HCT116 (cell line): ENCODE measurements around the gene SHKBP1. TPM values are rescaled to one million over a fixed set of nuclear protein-coding genes. Genes with fewer than 3 reads are reported as not detected.
A peak's percentile ranks its signal among the peaks of the same experiment; 100 is the strongest.

Source experiments
- ATAC-seq: fragments of 200-7000 bp; cut with Tn5 transposase; 2 replicates; pipeline ENCODE4 v1.9.1; 2020; ENCODE audit warnings: mild to moderate bottlenecking, moderate library complexity
- BruUV-seq: library from RNA; stranded (reverse); fragments of 400-500 nt; replicated peaks from 2 replicates; lab custom pipeline; 2021; lab: Mats Ljungman, UMichigan
- CTCF ChIA-PET: fragments of 300-600 bp; sonication (Branson Sonifier 250); formaldehyde crosslinking; loops from one replicate; lab custom pipeline; 2021; ENCODE audit warnings: antibody characterized with exemption; lab: Charles Lee
- POLR2A ChIA-PET: fragments of 300-600, 350-600 bp; sonication (Branson Sonifier 250); formaldehyde crosslinking; loops from one replicate; lab custom pipeline; 2021; ENCODE audit warnings: antibody characterized with exemption; lab: Charles Lee
- RAD21 ChIA-PET, 2 experiments: fragments of 300-600 bp; sonication (Branson Sonifier 250); formaldehyde crosslinking; loops; one replicate each; lab custom pipeline; 2023; ENCODE audit warnings: low total read pairs in 2 of 2; ENCODE audit not compliant: uncharacterized antibody in 2 of 2, unreplicated experiment in 2 of 2, low non-redundant PET in 1 of 2; lab: Charles Lee
- DNase-seq: peaks from one replicate; pipeline ENCODE4 v3.0.0-alpha.2; 2010; ENCODE audit warnings: low read depth, low spot score
- H2AFZ ChIP-seq: fragments of 200-600 bp; shearing (Covaris generic), sonication (generic); 2 replicates; pipeline ENCODE4 v1.6.1; 2017; ENCODE audit warnings: low read depth, mixed run types, mixed read lengths, antibody characterized with exemption, low read length; ENCODE audit not compliant: poor library complexity, severe bottlenecking
- H3K27ac ChIP-seq: 2 replicates; pipeline ENCODE4 v1.5.1; 2012; ENCODE audit warnings: low read depth, low read length
- H3K27me3 ChIP-seq: fragments of 200-600 bp; sonication (generic); 2 replicates; pipeline ENCODE4 v1.6.1; 2016; ENCODE audit warnings: mixed run types, low read length, mixed read lengths; ENCODE audit not compliant: insufficient read depth
- H3K36me3 ChIP-seq, 2 experiments: fragments of 200-500 bp in 1 of 2; fragments of 200-600 bp in 1 of 2; sonication (Bioruptor generic) in 1 of 2; sonication (generic) in 1 of 2; 2 replicates each; pipeline versions ENCODE4 v1.5.1 to v1.6.1; 2014 to 2016; ENCODE audit warnings: low read length in 2 of 2, inconsistent platforms in 1 of 2, mixed read lengths in 1 of 2, mixed run types in 1 of 2; ENCODE audit not compliant: insufficient read depth in 2 of 2, control insufficient read depth in 1 of 2
- H3K4me1 ChIP-seq, 2 experiments: fragments of 200-600 bp in 1 of 2; sonication (generic) in 1 of 2; 2 replicates each; pipeline versions ENCODE4 v1.5.1 to v1.6.1; 2012 to 2017; ENCODE audit warnings: low read length in 2 of 2, inconsistent platforms in 1 of 2, mild to moderate bottlenecking in 1 of 2, mixed read lengths in 1 of 2, mixed run types in 1 of 2, moderate library complexity in 1 of 2; ENCODE audit not compliant: insufficient read depth in 2 of 2, control insufficient read depth in 1 of 2
- H3K4me2 ChIP-seq: fragments of 200-600 bp; sonication (generic); 2 replicates; pipeline ENCODE4 v1.6.1; 2017; ENCODE audit warnings: mixed run types, low read length, mixed read lengths
- H3K4me3 ChIP-seq, 2 experiments: fragments of 200-600 bp in 1 of 2; sonication (generic) in 1 of 2; replicated peaks in 1 of 2; 2 replicates each; pipeline ENCODE4 v1.5.1; 2011 to 2016; ENCODE audit warnings: low read length in 2 of 2, control low read depth in 1 of 2, low read depth in 1 of 2, mild to moderate bottlenecking in 1 of 2, mixed read lengths in 1 of 2, mixed run types in 1 of 2
- H3K79me2 ChIP-seq: fragments of 200-600 bp; sonication (generic); 2 replicates; pipeline ENCODE4 v1.6.1; 2017; ENCODE audit warnings: mild to moderate bottlenecking, mixed run types, low read length, moderate library complexity, mixed read lengths; ENCODE audit not compliant: insufficient read depth
- H3K9ac ChIP-seq: fragments of 200-600 bp; sonication (generic); 2 replicates; pipeline ENCODE4 v1.6.1; 2016; ENCODE audit warnings: low read length, mixed read lengths
- H3K9me2 ChIP-seq: fragments of 200-600 bp; sonication (generic), shearing (Covaris generic); 2 replicates; pipeline ENCODE4 v1.6.1; 2017; ENCODE audit warnings: mixed run types, mild to moderate bottlenecking, moderate library complexity; ENCODE audit not compliant: insufficient read depth
- H3K9me3 ChIP-seq, 2 experiments: fragments of 200-500 bp in 1 of 2; fragments of 200-600 bp in 1 of 2; sonication (Bioruptor generic) in 1 of 2; sonication (generic) in 1 of 2; 2 replicates each; pipeline ENCODE4 v1.6.1; 2014 to 2017; ENCODE audit warnings: low read length in 2 of 2, mixed read lengths in 2 of 2, inconsistent platforms in 1 of 2, low read depth in 1 of 2, mild to moderate bottlenecking in 1 of 2, mixed run types in 1 of 2, moderate library complexity in 1 of 2; ENCODE audit not compliant: control insufficient read depth in 1 of 2, insufficient read depth in 1 of 2
- H4K20me1 ChIP-seq: fragments of 200-600 bp; sonication (generic), shearing (Covaris generic); 2 replicates; pipeline ENCODE4 v1.6.1; 2017; ENCODE audit warnings: mixed run types, mild to moderate bottlenecking, moderate library complexity; ENCODE audit not compliant: insufficient read depth
- CBX3 ChIP-seq: IDR thresholded peaks from 2 replicates; pipeline ENCODE4 v1.6.1; 2012; ENCODE audit warnings: low read depth
- CTCF ChIP-seq, 3 experiments: fragments of 200-600 bp in 1 of 3; sonication (generic) in 1 of 3; IDR thresholded peaks in 2 of 3; conservative IDR thresholded peaks in 1 of 3; 2 replicates each; pipeline ENCODE4 v1.5.1; 2012 to 2017; ENCODE audit warnings: low read depth in 2 of 3, low read length in 2 of 3, antibody characterized with exemption in 1 of 3, borderline replicate concordance in 1 of 3, control low read depth in 1 of 3, mild to moderate bottlenecking in 1 of 3, mixed read lengths in 1 of 3, mixed run types in 1 of 3, moderate library complexity in 1 of 3; ENCODE audit not compliant: insufficient read depth in 1 of 3
- EGR1 ChIP-seq: IDR thresholded peaks from 2 replicates; pipeline ENCODE4 v1.6.1; 2012; ENCODE audit warnings: low read depth
- ELF1 ChIP-seq: IDR thresholded peaks from 2 replicates; pipeline ENCODE4 v1.6.1; 2012; ENCODE audit warnings: low read depth, borderline replicate concordance
- EZH2phosphoT487 ChIP-seq: fragments of 200-600 bp; IDR thresholded peaks from 2 replicates; pipeline ENCODE4 v1.6.1; 2018; ENCODE audit warnings: antibody characterized with exemption, borderline replicate concordance
- FOSL1 ChIP-seq: IDR thresholded peaks from 2 replicates; pipeline ENCODE4 v1.6.1; 2012; ENCODE audit warnings: low read depth
- JUND ChIP-seq: IDR thresholded peaks from 2 replicates; pipeline ENCODE4 v1.6.1; 2012
- POLR2A ChIP-seq: IDR thresholded peaks from 2 replicates; pipeline ENCODE4 v1.7.0; 2011; ENCODE audit warnings: borderline replicate concordance; ENCODE audit not compliant: insufficient read depth, insufficient read length; ENCODE audit errors: extremely low read depth
- POLR2AphosphoS5 ChIP-seq: IDR thresholded peaks from 2 replicates; pipeline ENCODE4 v1.6.1; 2011; ENCODE audit warnings: mild to moderate bottlenecking, low read depth, low read length, moderate library complexity
- SIN3A ChIP-seq: IDR thresholded peaks from 2 replicates; pipeline ENCODE4 v1.6.1; 2012; ENCODE audit warnings: low read depth
- SRF ChIP-seq: IDR thresholded peaks from 2 replicates; pipeline ENCODE4 v1.6.1; 2012; ENCODE audit warnings: low read depth
- TCF7L2 ChIP-seq: IDR thresholded peaks from 2 replicates; pipeline ENCODE4 v1.7.0; 2011; ENCODE audit warnings: borderline replicate concordance, inconsistent platforms; ENCODE audit not compliant: insufficient read depth, insufficient read length; ENCODE audit errors: extremely low read depth
- YY1 ChIP-seq: IDR thresholded peaks from 2 replicates; pipeline ENCODE4 v1.6.1; 2011; ENCODE audit warnings: low read length, low read depth, moderate library complexity, mild to moderate bottlenecking; ENCODE audit not compliant: insufficient replicate concordance; ENCODE audit errors: extremely low read depth
- intact Hi-C: fragments of 100-400 bp; cut with micrococcal nuclease; formaldehyde crosslinking; loops from 2 replicates; pipeline ENCODE4 v1.10.0; 2022
- total RNA-seq: library from RNA; stranded (reverse); gene quantifications from one replicate; pipeline ENCODE4 v1.2.1, GENCODE V29; 2021; ENCODE audit not compliant: unreplicated experiment
- TF ChIP-seq, protein P1 (sequence below): IDR thresholded peaks from 2 replicates; pipeline ENCODE4 v1.6.1; 2012
- TF ChIP-seq, protein P2 (sequence below): IDR thresholded peaks from 2 replicates; pipeline ENCODE4 v1.6.1; 2012; ENCODE audit warnings: low read depth

The SHKBP1 gene
- total RNA-seq, 1 experiment from 2014 or later = 97.4 TPM

DNA sequence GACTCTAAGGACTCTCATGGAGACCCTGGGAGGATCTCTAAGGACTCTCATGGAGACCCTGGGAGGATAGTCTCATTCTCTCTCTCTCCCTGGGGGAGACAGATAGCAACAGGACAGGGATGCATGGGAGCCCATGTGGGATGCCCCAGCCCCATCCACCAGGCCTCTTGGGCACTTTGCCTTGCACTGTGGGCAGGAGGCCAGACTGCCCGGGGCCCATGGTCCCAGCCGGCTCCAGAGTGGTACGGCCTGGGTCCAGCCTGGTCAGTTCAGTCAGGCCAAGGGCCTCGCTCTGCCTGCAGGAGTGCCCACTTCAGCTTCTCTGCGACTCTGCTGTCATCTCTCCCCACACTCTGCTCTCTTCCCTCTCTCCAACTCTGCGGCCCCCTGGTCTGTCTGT, 48.6 kb upstream of the SHKBP1 start:
- no peaks in the 10 kb centered on the region for H3K9me3 ChIP-seq
- H3K27me3 ChIP-seq = no peaks in the 10 kb centered on the region
- H3K9ac ChIP-seq = no peak overlapping the region
- ChIA-PET CTCF (no interaction called here), POLR2A (no interaction called here), RAD21 (no interaction called here)
- no TSS peak for BruUV-seq
- H3K4me1 ChIP-seq = peaks cover 23 to 38% of the 10 kb centered on the region in 2 experiments
- no peak overlapping the region; the same call in 1 of the 2 replicates for H3K4me2 ChIP-seq
- no peak overlapping the region for H3K27ac ChIP-seq
- H3K36me3 ChIP-seq = no peaks in the 10 kb centered on the region
- TF ChIP-seq CTCF (IDR thresholded peaks at IDR 0.05 in 2 of 3, conservative IDR thresholded peaks at IDR 0.05 in 1 of 3; ENCODE audit: borderline replicate concordance in 1 of 3, insufficient read depth in 1 of 3, low read depth in 2 of 3, low read length in 2 of 3) (no peak), JUND (no peak)
- H3K9me2 ChIP-seq = no peaks in the 10 kb centered on the region
- H2AFZ ChIP-seq = no peak overlapping the region
- no peaks in the 10 kb centered on the region for H4K20me1 ChIP-seq
- H3K4me3 ChIP-seq = no peak overlapping the region
- intact Hi-C loops = loop anchor here (10.0 kb wide), 2 partner anchors 223 to 383 kb away; no protein-coding TSS in a partner anchor
- ATAC-seq (no peak), DNase-seq (no peak)
- no peaks in the 10 kb centered on the region for H3K79me2 ChIP-seq

DNA sequence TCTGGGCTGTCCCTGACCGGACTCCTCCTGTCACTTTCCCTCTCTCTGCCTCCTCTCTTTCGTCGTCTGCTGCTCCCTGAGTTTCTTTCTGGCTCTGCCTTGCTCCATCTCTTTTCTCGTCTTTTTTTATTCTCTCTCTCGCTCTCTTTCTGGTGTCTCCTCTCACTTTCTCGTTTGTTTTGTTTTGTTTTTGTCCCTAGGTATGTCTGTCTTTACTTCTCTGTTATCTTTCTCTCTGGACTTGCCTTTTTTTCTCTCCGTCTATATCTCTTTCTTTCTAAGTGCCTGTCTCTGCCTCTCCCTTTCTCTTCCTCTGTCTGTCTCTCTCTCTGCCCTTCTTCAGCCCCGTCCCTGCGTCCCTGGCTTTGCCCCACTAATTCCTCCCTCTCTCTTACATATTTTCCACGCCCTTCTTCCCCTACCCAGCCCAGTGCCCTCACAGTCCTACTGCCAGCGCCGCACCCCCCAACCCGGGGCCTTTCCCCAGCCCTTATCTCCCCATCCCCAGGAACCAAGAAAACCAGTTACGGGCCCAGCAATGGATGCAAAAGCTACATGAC, 48.1 kb upstream of the SHKBP1 start:
- H4K20me1 ChIP-seq = no peaks in the 10 kb centered on the region
- H3K27ac ChIP-seq = peak overlapping the region; percentile 21; the same call in 1 of the 2 replicates
- BruUV-seq = no TSS peak
- POLR2A ChIA-PET = no interaction called here
- no peaks in the 10 kb centered on the region for H3K79me2 ChIP-seq
- no peaks in the 10 kb centered on the region for H3K36me3 ChIP-seq
- H3K9me3 ChIP-seq = no peaks in the 10 kb centered on the region
- RAD21 ChIA-PET = no interaction called here
- ATAC-seq (peak; percentile 14), DNase-seq (no peak)
- no peak overlapping the region for H2AFZ ChIP-seq
- H3K4me2 ChIP-seq = peak overlapping the region; percentile 69
- peaks cover 22 to 33% of the 10 kb centered on the region in 2 experiments for H3K4me1 ChIP-seq
- 0 out of 2 replicates have a peak overlapping the region, but pooled peaks have one; percentile 22 for H3K9ac ChIP-seq
- intact Hi-C loops = loop anchor here (10.0 kb wide), 2 partner anchors 224 to 384 kb away; no protein-coding TSS in a partner anchor
- H3K4me3 ChIP-seq = peak overlapping the region; percentile 27 to 30; a peak in 3 of 4 replicates
- CTCF ChIA-PET = no interaction called here
- H3K9me2 ChIP-seq = no peaks in the 10 kb centered on the region
- no peaks in the 10 kb centered on the region for H3K27me3 ChIP-seq
- TF ChIP-seq EZH2phosphoT487 = no peak
- TF ChIP-seq, protein P1, sequence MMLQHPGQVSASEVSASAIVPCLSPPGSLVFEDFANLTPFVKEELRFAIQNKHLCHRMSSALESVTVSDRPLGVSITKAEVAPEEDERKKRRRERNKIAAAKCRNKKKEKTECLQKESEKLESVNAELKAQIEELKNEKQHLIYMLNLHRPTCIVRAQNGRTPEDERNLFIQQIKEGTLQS = no peak
- no peak for TF ChIP-seq SRF
- no peak for TF ChIP-seq POLR2AphosphoS5
- TF ChIP-seq JUND = no peak
- TF ChIP-seq EGR1 = no peak
- TF ChIP-seq, protein P2, sequence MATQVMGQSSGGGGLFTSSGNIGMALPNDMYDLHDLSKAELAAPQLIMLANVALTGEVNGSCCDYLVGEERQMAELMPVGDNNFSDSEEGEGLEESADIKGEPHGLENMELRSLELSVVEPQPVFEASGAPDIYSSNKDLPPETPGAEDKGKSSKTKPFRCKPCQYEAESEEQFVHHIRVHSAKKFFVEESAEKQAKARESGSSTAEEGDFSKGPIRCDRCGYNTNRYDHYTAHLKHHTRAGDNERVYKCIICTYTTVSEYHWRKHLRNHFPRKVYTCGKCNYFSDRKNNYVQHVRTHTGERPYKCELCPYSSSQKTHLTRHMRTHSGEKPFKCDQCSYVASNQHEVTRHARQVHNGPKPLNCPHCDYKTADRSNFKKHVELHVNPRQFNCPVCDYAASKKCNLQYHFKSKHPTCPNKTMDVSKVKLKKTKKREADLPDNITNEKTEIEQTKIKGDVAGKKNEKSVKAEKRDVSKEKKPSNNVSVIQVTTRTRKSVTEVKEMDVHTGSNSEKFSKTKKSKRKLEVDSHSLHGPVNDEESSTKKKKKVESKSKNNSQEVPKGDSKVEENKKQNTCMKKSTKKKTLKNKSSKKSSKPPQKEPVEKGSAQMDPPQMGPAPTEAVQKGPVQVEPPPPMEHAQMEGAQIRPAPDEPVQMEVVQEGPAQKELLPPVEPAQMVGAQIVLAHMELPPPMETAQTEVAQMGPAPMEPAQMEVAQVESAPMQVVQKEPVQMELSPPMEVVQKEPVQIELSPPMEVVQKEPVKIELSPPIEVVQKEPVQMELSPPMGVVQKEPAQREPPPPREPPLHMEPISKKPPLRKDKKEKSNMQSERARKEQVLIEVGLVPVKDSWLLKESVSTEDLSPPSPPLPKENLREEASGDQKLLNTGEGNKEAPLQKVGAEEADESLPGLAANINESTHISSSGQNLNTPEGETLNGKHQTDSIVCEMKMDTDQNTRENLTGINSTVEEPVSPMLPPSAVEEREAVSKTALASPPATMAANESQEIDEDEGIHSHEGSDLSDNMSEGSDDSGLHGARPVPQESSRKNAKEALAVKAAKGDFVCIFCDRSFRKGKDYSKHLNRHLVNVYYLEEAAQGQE = no peak
- no peak for TF ChIP-seq POLR2A
- no peak for TF ChIP-seq ELF1
- no peak for TF ChIP-seq FOSL1
- TF ChIP-seq SIN3A = no peak
- TF ChIP-seq TCF7L2 = no peak
- TF ChIP-seq YY1 = no peak
- TF ChIP-seq CBX3 = no peak
